ENCODE data around the gene RAB4B.
A peak's percentile ranks its signal among the peaks of the same experiment; 100 is the strongest.
"Not testable (repeated sequence)": the region's sequence is repeated elsewhere in the genome, so short reads cannot be mapped to it uniquely, and the experiment has no call there.

Gene RAB4B

GRCh38 chr19:40777937-40778705, at the start of gene RAB4B:
TSS of gene RAB4B (plus strand) at chr19:40778247. CDS start at chr19:40778376, 129 bp downstream.
- TF ChIP-seq ELF4 (IDR thresholded peaks at IDR 0.05) = peak; percentile 90
- no peak for TF ChIP-seq BHLHE40 (IDR thresholded peaks at IDR 0.05; ENCODE audit: borderline replicate concordance)
- peak; percentile 84 for TF ChIP-seq SP1 (IDR thresholded peaks at IDR 0.05)
- no peak for TF ChIP-seq L3MBTL2 (conservative IDR thresholded peaks at IDR 0.05)
- TF ChIP-seq HDGF (IDR thresholded peaks at IDR 0.05; ENCODE audit: borderline replicate concordance) = 0 out of 2 replicates have a peak, but pooled peaks have one; percentile 93
- no peak for TF ChIP-seq FOXM1 (IDR thresholded peaks at IDR 0.05; ENCODE audit: borderline replicate concordance)
- no peak for TF ChIP-seq FOXK2 (IDR thresholded peaks at IDR 0.05)
- no peak for TF ChIP-seq ZNF384 (IDR thresholded peaks at IDR 0.05)
- TF ChIP-seq PKNOX1 (IDR thresholded peaks at IDR 0.05) = peak; percentile 89
- TF ChIP-seq TARDBP (IDR thresholded peaks at IDR 0.05) = no peak
- POLR2A ChIA-PET = interaction anchor here (1.0 to 3.6 kb wide), 9 partner anchors 8 to 486 kb away, joined by 3 to 55 read pairs (median 5); partner anchors contain the start of genes ACTMAP, COQ8B, EGLN2 and HNRNPUL1
- CTCF ChIA-PET = interaction anchor here (1.3 to 1.7 kb wide), 3 partner anchors 20 to 29 kb away, joined by 3 to 17 read pairs (median 4); partner anchors contain the start of gene EGLN2
- DNase-seq (ENCODE audit: extremely low spot score) = peak; percentile 95

- DNase-seq (ENCODE audit: extremely low spot score); CTCF ChIA-PET; POLR2A ChIA-PET: not testable (repeated sequence)
Observed at GRCh38 chr19:40730065-40730464, 48.0 kb upstream of the RAB4B start.

- DNase-seq (ENCODE audit: extremely low spot score); CTCF ChIA-PET: not testable (repeated sequence)
- POLR2A ChIA-PET = interaction anchor here (2.1 kb wide), 1 partner anchor 18 kb away, joined by 6 read pairs; the partner anchor contains the start of gene ACTMAP
Observed at GRCh38 chr19:40732304-40732703, 45.7 kb upstream of the RAB4B start.

- TF ChIP-seq PKNOX1 (IDR thresholded peaks at IDR 0.05) (no peak), FOXK2 (IDR thresholded peaks at IDR 0.05) (no peak), ARNT (IDR thresholded peaks at IDR 0.05) (no peak), SP1 (IDR thresholded peaks at IDR 0.05) (no peak), FOXM1 (IDR thresholded peaks at IDR 0.05; ENCODE audit: borderline replicate concordance) (no peak), CTBP1 (IDR thresholded peaks at IDR 0.05; ENCODE audit: borderline replicate concordance) (no peak), TARDBP (IDR thresholded peaks at IDR 0.05) (no peak), NFRKB (IDR thresholded peaks at IDR 0.05) (no peak)
- POLR2A ChIA-PET = interaction anchor here (0.7 to 2.1 kb wide), 2 partner anchors 16 to 17 kb away, joined by 3 to 6 read pairs; partner anchors contain the start of genes ACTMAP, COQ8B and ITPKC
- no peak for DNase-seq (ENCODE audit: extremely low spot score)
- CTCF ChIA-PET = no interaction called here
Observed at GRCh38 chr19:40733149-40733548, 44.9 kb upstream of the RAB4B start.

GRCh38 chr19:40735013-40735771, 42.9 kb upstream of the RAB4B start:
- ChIA-PET POLR2A (interaction anchor here (2.1 kb wide), 1 partner anchor 15 kb away, joined by 7 read pairs; the partner anchor contains the start of gene ACTMAP), CTCF (no interaction called here)
- TF ChIP-seq SP1 (IDR thresholded peaks at IDR 0.05) (no peak), BHLHE40 (IDR thresholded peaks at IDR 0.05; ENCODE audit: borderline replicate concordance) (no peak)
- DNase-seq (ENCODE audit: extremely low spot score) = no peak

- ChIA-PET POLR2A (no interaction called here), CTCF (interaction anchor here (0.6 kb wide), 1 partner anchor 9 kb away, joined by 4 read pairs; no protein-coding TSS in a partner anchor)
Observed at GRCh38 chr19:40736661-40737060, 41.4 kb upstream of the RAB4B start.

More at GRCh38 chr19:40736661-40737060, 41.4 kb upstream of the RAB4B start:
- no peak for TF ChIP-seq BHLHE40 (IDR thresholded peaks at IDR 0.05; ENCODE audit: borderline replicate concordance)
- no peak for TF ChIP-seq FOXM1 (IDR thresholded peaks at IDR 0.05; ENCODE audit: borderline replicate concordance)
- TF ChIP-seq HDGF (IDR thresholded peaks at IDR 0.05; ENCODE audit: borderline replicate concordance) = no peak
- no peak for TF ChIP-seq ARNT (IDR thresholded peaks at IDR 0.05)
- TF ChIP-seq ZNF384 (IDR thresholded peaks at IDR 0.05) = no peak
- no peak for TF ChIP-seq CTBP1 (IDR thresholded peaks at IDR 0.05; ENCODE audit: borderline replicate concordance)
- no peak for TF ChIP-seq FOXA1 (IDR thresholded peaks at IDR 0.05)
- TF ChIP-seq NFRKB (IDR thresholded peaks at IDR 0.05) = no peak
- TF ChIP-seq SUZ12 (IDR thresholded peaks at IDR 0.05) = no peak
- no peak for TF ChIP-seq PKNOX1 (IDR thresholded peaks at IDR 0.05)
- no peak for DNase-seq (ENCODE audit: extremely low spot score)

All from HEK293T (cell line).